Naive thymus-derived CD8-positive, alpha-beta T cell (primary cell): ENCODE measurements around the gene CCDC32. TPM values are rescaled to one million over a fixed set of nuclear protein-coding genes. Genes with fewer than 3 reads are reported as not detected.
"Not testable (repeated sequence)": the region's sequence is repeated elsewhere in the genome, so short reads cannot be mapped to it uniquely, and the experiment has no call there.

ENCODE experiments used
- ATAC-seq, 2 donors: fragments of 150-1000 bp; cut with Tn5 transposase in 1 of 2; sonication (Bioruptor Pico), chemical (Tn5 transposase) in 1 of 2; 1 replicate in 1 of 2; 2 replicates in 1 of 2; pipeline ENCODE4 v1.10.0; 2021; ENCODE audit warnings: mild to moderate bottlenecking in 2 of 2, moderate library complexity in 2 of 2
- POLR2A ChIA-PET: fragments of 350-600 bp; sonication (Branson Sonifier 250); formaldehyde crosslinking; loops from one replicate; lab custom pipeline; 2021; ENCODE audit warnings: antibody characterized with exemption; lab: Charles Lee
- DNase-seq, 10 donors: peaks; one replicate each; pipeline versions ENCODE4 v3.0.0 to v3.0.0-alpha.2; 2020 to 2022
- H3K27ac Mint-ChIP-seq, 10 donors: one replicate each; pipeline ENCODE4 v1.8.0; 2020 to 2022; ENCODE audit warnings: mild to moderate bottlenecking in 10 of 10, mixed read lengths in 10 of 10, moderate library complexity in 4 of 10, inconsistent platforms in 1 of 10
- H3K27me3 Mint-ChIP-seq, 5 donors: one replicate each; pipeline ENCODE4 v1.8.0; 2021 to 2022; ENCODE audit warnings: mixed read lengths in 5 of 5
- H3K36me3 Mint-ChIP-seq, 3 donors: one replicate each; pipeline ENCODE4 v1.8.0; 2020 to 2022; ENCODE audit warnings: mixed read lengths in 3 of 3, mild to moderate bottlenecking in 2 of 3, inconsistent platforms in 1 of 3
- H3K4me1 Mint-ChIP-seq, 4 donors: one replicate each; pipeline ENCODE4 v1.8.0; 2021 to 2022; ENCODE audit warnings: mixed read lengths in 4 of 4
- H3K4me3 Mint-ChIP-seq, 10 donors: one replicate each; pipeline ENCODE4 v1.8.0; 2020 to 2022; ENCODE audit warnings: mild to moderate bottlenecking in 10 of 10, mixed read lengths in 10 of 10, moderate library complexity in 6 of 10, inconsistent platforms in 1 of 10
- H3K9me3 Mint-ChIP-seq, 9 donors: one replicate each; pipeline ENCODE4 v1.8.0; 2020 to 2022; ENCODE audit warnings: mixed read lengths in 9 of 9, mild to moderate bottlenecking in 3 of 9, inconsistent platforms in 1 of 9, moderate library complexity in 1 of 9
- polyA plus RNA-seq, 3 donors: library from polyadenylated mRNA; unstranded; fragments of 300-500 nt; fragmentation: Illumina TruSeq; gene quantifications; one replicate each; pipeline ENCODE4 v1.2.3, GENCODE V29; 2021
- total RNA-seq, 8 experiments: library from RNA in 2 of 8; stranded (reverse) in 2 of 8; gene quantifications; one replicate each; pipeline ENCODE4 v1.2.3 and lab custom pipeline; 2021 to 2026

CCDC32 gene
- total and polyA plus RNA-seq, 5 experiments from 2014 or later = 31.7 to 43.2 (median 40.4) TPM

DNA sequence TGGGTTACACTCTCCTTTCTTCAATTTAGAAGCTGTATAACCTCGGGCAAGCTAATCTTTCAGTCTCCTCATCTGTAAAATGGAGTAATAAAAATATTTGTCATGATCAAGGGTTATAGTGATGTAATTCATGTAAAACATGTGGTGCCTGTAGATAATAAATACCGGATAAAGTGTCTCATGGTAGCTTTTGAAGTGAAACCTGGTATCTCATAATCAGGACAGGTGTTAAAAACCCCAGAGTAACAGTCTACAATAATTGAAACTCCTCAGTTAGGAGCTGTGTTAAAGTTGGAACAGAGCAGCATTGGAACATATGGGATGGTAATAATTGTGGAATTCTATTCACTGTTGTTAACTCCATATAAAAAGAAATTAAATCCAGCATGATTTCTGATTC is 28.3 kb upstream of the CCDC32 start:
- POLR2A ChIA-PET = interaction anchor here (2.4 kb wide), 1 partner anchor 24 kb away, joined by 13 read pairs; the partner anchor contains the start of gene RPUSD2
- Mint-ChIP-seq H3K27me3 (peaks cover 4 to 16% (median 9%) of the 10 kb centered on the region in 5 donors), H3K4me3 (peak overlapping the region in 9 of 10 donors; percentile 93 to 100 (median 96)), H3K36me3 (no peaks in the 10 kb centered on the region), H3K27ac (peak overlapping the region; percentile 96 to 99 (median 98)), H3K9me3 (peaks cover 0 to 2% (median 0%) of the 10 kb centered on the region in 9 donors), H3K4me1 (peaks cover 10 to 38% (median 23%) of the 10 kb centered on the region in 4 donors)
- peak in 2 of 10 donors; percentile 3 to 12 for DNase-seq
- no peak for ATAC-seq

- Mint-ChIP-seq H3K36me3 (no peaks in the 10 kb centered on the region), H3K4me3 (peak overlapping the region in 4 of 10 donors; percentile 18 to 54 (median 26)), H3K9me3 (peaks cover 0 to 2% (median 0%) of the 10 kb centered on the region in 9 donors), H3K27me3 (peaks cover 7 to 12% (median 9%) of the 10 kb centered on the region in 5 donors), H3K27ac (peak overlapping the region in 4 of 10 donors; percentile 8 to 48 (median 22)), H3K4me1 (peaks cover 10 to 38% (median 23%) of the 10 kb centered on the region in 4 donors)
- ATAC-seq = no peak
- no peak for DNase-seq
- POLR2A ChIA-PET = interaction anchor here (0.8 kb wide), 1 partner anchor 178 kb away, joined by 3 read pairs; the partner anchor contains the start of gene C15orf62
Observed at GRCh38 chr15:40591389-40591788, 26.5 kb upstream of the CCDC32 start.

GRCh38 chr15:40590667-40591050 is 25.8 kb upstream of the CCDC32 start:
- no peak for ATAC-seq
- Mint-ChIP-seq H3K9me3 (peaks cover 0 to 2% (median 0%) of the 10 kb centered on the region in 9 donors), H3K4me3 (peak overlapping the region in 9 of 10 donors; percentile 77 to 88 (median 84)), H3K27me3 (peaks cover 6 to 12% (median 7%) of the 10 kb centered on the region in 5 donors), H3K27ac (peak overlapping the region in 3 of 10 donors; percentile 5 to 84 (median 61)), H3K36me3 (no peaks in the 10 kb centered on the region), H3K4me1 (peaks cover 10 to 38% (median 23%) of the 10 kb centered on the region in 4 donors)
- POLR2A ChIA-PET = interaction anchor here (0.7 kb wide), 1 partner anchor 25 kb away, joined by 4 read pairs; no protein-coding TSS in a partner anchor
- no peak for DNase-seq

DNA sequence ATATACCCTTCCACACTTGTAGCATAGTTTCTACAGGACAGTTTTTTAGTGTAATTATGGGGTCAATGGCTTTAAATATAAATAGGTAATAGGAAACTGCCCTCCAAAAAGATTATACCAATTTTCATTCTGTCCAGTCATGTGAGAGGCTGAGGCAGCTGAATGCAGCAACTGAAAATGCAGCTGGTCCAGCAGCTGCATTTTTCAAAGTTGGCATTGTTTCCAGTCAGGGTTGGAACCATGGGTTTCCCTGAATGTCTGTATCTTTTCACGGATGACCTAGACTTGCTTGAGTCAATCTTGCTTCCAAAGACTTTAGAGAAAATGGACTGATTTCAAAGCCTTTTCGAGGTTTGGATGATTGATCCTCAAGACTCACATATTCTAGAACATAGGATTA is 19.3 kb upstream of the CCDC32 start:
- Mint-ChIP-seq H3K9me3 (no peaks in the 10 kb centered on the region), H3K4me3 (no peak overlapping the region), H3K27me3 (peaks cover 0 to 3% (median 0%) of the 10 kb centered on the region in 5 donors), H3K27ac (peak overlapping the region in 1 of 10 donors; percentile 21), H3K36me3 (no peaks in the 10 kb centered on the region), H3K4me1 (no peaks in the 10 kb centered on the region)
- DNase-seq = no peak
- POLR2A ChIA-PET = interaction anchor here (0.7 kb wide), 1 partner anchor 1081 kb away, joined by 4 read pairs; no protein-coding TSS in a partner anchor
- ATAC-seq = no peak

DNA sequence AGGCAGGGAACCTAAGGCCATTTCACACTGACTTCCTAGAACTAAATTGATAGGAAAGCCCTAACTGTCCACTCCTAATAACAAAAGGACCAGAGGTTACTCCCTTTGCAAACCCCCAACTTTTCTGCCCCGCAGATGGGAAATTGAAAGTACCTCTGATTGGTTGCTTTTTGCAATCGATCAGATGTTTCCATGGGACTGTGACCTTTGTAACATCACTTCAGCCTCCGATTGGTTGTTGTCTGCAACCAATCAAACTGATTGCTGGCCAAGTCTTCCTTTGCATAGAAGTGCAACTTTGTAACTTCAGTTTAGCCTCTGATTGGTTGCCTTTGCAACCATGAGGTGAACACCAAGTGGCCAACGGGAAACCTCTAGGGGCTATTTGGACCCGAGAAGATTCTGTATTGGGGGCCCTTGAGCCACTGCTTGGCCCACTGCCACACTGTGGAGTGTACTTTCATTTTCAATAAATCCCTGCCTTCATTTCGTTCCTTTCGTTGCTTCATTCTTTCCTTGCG is 17.9 kb upstream of the CCDC32 start:
- no peaks in the 10 kb centered on the region for H3K4me1 Mint-ChIP-seq
- H3K9me3 Mint-ChIP-seq = no peaks in the 10 kb centered on the region
- POLR2A ChIA-PET = no interaction called here
- ATAC-seq (peak in 1 of 2 donors; percentile 23), DNase-seq (no peak)
- H3K27me3 Mint-ChIP-seq = peaks cover 0 to 3% (median 0%) of the 10 kb centered on the region in 5 donors
- H3K36me3 Mint-ChIP-seq = no peaks in the 10 kb centered on the region
- peak overlapping the region in 1 of 10 donors; percentile 49 for H3K27ac Mint-ChIP-seq
- peak overlapping the region in 5 of 10 donors; percentile 11 to 62 (median 41) for H3K4me3 Mint-ChIP-seq

- H3K27me3 Mint-ChIP-seq, DNase-seq, H3K36me3 Mint-ChIP-seq, POLR2A ChIA-PET, H3K4me3 Mint-ChIP-seq, H3K4me1 Mint-ChIP-seq, H3K9me3 Mint-ChIP-seq, H3K27ac Mint-ChIP-seq, ATAC-seq: not testable (repeated sequence)
Observed at GRCh38 chr15:40581796-40582195, 17.0 kb upstream of the CCDC32 start.

GRCh38 chr15:40578892-40579291 is 14.1 kb upstream of the CCDC32 start:
- Mint-ChIP-seq H3K4me3 (no peak overlapping the region), H3K27me3 (no peaks in the 10 kb centered on the region), H3K4me1 (peaks cover 0 to 5% (median under 1%) of the 10 kb centered on the region in 4 donors), H3K27ac (peak overlapping the region in 1 of 10 donors; percentile 32), H3K9me3 (no peaks in the 10 kb centered on the region), H3K36me3 (peaks cover 0 to 20% (median 3%) of the 10 kb centered on the region in 3 donors)
- POLR2A ChIA-PET = no interaction called here
- DNase-seq = no peak
- no peak for ATAC-seq

DNA sequence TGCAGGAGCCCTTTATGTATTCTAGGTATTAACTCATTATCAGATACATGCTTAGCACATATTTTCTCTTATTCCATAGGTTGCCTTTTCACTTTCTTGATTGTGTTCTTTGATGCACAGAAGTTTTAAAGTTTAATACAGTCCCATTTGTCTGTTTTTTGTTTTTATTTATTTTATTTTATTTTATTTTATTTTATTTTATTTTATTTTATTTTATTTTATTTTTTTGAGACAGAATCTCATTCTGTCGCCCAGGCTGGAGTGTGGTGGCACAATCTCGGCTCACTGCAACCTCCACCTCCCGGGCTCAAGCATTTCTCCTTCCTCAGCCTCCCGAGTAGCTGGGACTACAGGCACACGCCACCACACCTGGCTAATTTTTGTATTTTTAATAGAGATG is 12.1 kb upstream of the CCDC32 start:
- H3K27ac Mint-ChIP-seq, DNase-seq, H3K27me3 Mint-ChIP-seq, H3K4me3 Mint-ChIP-seq, H3K9me3 Mint-ChIP-seq, ATAC-seq: not testable (repeated sequence)
- peaks cover 0 to 39% (median 11%) of the 10 kb centered on the region in 3 donors for H3K36me3 Mint-ChIP-seq
- H3K4me1 Mint-ChIP-seq = peaks cover 3 to 17% (median 6%) of the 10 kb centered on the region in 4 donors
- POLR2A ChIA-PET = interaction anchor here (1.2 kb wide), 1 partner anchor 8 kb away, joined by 5 read pairs; the partner anchor contains the start of gene RPUSD2

DNA sequence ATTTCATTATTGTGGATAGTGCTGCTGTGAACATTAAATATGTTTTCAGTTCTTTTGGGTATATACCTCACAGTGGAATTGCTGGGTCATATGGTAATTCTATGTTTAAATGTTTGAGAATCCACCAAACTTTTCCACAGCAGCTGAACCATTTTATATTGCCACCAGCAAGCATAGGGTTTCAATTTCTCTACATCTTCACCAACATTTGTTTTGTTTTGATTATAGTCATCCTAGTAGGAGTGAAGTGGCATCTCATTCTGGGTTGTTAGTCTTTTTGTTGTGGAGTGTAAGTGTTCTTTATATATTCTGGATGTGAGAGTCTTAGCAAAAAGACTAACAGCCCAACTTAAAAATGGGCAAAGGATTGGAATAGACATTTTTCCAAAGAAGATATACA is 10.3 kb upstream of the CCDC32 start:
- ATAC-seq (no peak), DNase-seq (no peak)
- POLR2A ChIA-PET = no interaction called here
- Mint-ChIP-seq H3K27ac (peak overlapping the region in 2 of 10 donors; percentile 12 to 24), H3K4me1 (peaks cover 5 to 32% (median 19%) of the 10 kb centered on the region in 4 donors), H3K4me3 (no peak overlapping the region), H3K36me3 (peaks cover 0 to 50% (median 11%) of the 10 kb centered on the region in 3 donors), H3K9me3 (no peaks in the 10 kb centered on the region), H3K27me3 (no peaks in the 10 kb centered on the region)

GRCh38 chr15:40569129-40569953 is 4.5 kb upstream of the CCDC32 start, which contains the start of gene RPUSD2:
TSS of gene RPUSD2 (plus strand) at chr15:40569299. CDS start at chr15:40569338, 39 bp downstream.
- peak; percentile 66 to 69 for ATAC-seq
- no peaks in the 10 kb centered on the region for H3K9me3 Mint-ChIP-seq
- H3K27ac Mint-ChIP-seq = peak within 1 kb of the TSS; percentile 97 to 100 (median 99)
- H3K36me3 Mint-ChIP-seq = peaks cover 0 to 34% (median 8%) of the 10 kb centered on the region in 3 donors
- DNase-seq = peak; percentile 85 to 96 (median 92)
- H3K4me1 Mint-ChIP-seq = peaks cover 12 to 54% (median 48%) of the 10 kb centered on the region in 4 donors
- H3K4me3 Mint-ChIP-seq = peak within 1 kb of the TSS; percentile 94 to 99 (median 98)
- H3K27me3 Mint-ChIP-seq = peaks cover 0 to 2% (median 0%) of the 10 kb centered on the region in 5 donors
- POLR2A ChIA-PET = interaction anchor here (0.6 to 1.8 kb wide), 16 partner anchors 8 to 763 kb away, joined by 3 to 13 read pairs (median 3); partner anchors contain the start of genes DNAJC17, INO80, KNL1 and NUSAP1

DNA sequence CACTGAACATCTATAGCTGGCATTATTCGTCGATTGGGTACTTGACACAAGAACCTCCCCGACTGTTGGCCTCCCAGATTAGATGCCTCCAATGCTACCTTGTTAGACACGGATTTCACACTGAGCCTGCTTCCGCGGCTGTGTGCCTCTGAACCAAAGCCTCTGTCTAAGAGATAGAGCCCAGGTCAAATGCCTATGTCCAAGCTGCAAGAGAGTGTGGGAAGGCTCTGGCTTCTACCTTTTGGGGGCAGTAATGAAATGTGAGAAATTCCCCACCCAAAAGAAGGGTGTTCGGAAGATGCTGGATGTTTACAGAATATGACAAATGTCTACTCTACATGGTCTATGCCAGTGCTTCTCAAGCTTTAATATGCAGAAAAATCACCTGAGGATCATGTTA is 2.3 kb upstream of the CCDC32 start:
- POLR2A ChIA-PET = no interaction called here
- Mint-ChIP-seq H3K9me3 (no peaks in the 10 kb centered on the region), H3K27me3 (peaks cover 0 to 2% (median 0%) of the 10 kb centered on the region in 5 donors), H3K4me3 (peak overlapping the region in 7 of 10 donors; percentile 14 to 56 (median 25)), H3K36me3 (peaks cover 0 to 16% (median 0%) of the 10 kb centered on the region in 3 donors), H3K27ac (peak overlapping the region in 5 of 10 donors; percentile 33 to 60 (median 53)), H3K4me1 (peaks cover 13 to 69% (median 54%) of the 10 kb centered on the region in 4 donors)
- ATAC-seq = no peak
- no peak for DNase-seq
